GM12865 (cell line): Measurements from ENCODE around the gene C12orf43.

Source experiments
- DNase-seq: peaks from one replicate; pipeline ENCODE4 v3.0.0; 2010; ENCODE audit warnings: low read depth
- H3K4me3 ChIP-seq: 2 replicates; pipeline ENCODE4 v1.5.1; 2011; ENCODE audit warnings: mild to moderate bottlenecking, low read depth, low read length, control low read depth
- CTCF ChIP-seq: IDR thresholded peaks from 2 replicates; pipeline ENCODE4 v1.5.1; 2011; ENCODE audit warnings: low read length, control low read depth, low read depth, inconsistent platforms; ENCODE audit not compliant: insufficient read depth; ENCODE audit errors: missing control alignments

The C12orf43 gene

GRCh38 chr12:120993496-120993895 lies 22.8 kb downstream of the C12orf43 start:
- no peak overlapping the region for H3K4me3 ChIP-seq
- TF ChIP-seq CTCF, result no peak
- no peak for DNase-seq

GRCh38 chr12:120992989-120993388 lies 23.3 kb downstream of the C12orf43 start:
- H3K4me3 ChIP-seq, result no peak overlapping the region
- no peak for DNase-seq
- TF ChIP-seq CTCF, result no peak

- no peak overlapping the region for H3K4me3 ChIP-seq
- no peak for DNase-seq
- TF ChIP-seq CTCF, result no peak
Measured at GRCh38 chr12:120991965-120992364, 24.3 kb downstream of the C12orf43 start.

GRCh38 chr12:120990487-120991055 lies 25.7 kb downstream of the C12orf43 start:
- no peak for DNase-seq
- no peak overlapping the region for H3K4me3 ChIP-seq
- no peak for TF ChIP-seq CTCF

- no peak for TF ChIP-seq CTCF
- DNase-seq, result no peak
- no peak overlapping the region for H3K4me3 ChIP-seq
Measured at GRCh38 chr12:120989687-120990086, 26.6 kb downstream of the C12orf43 start.

GRCh38 chr12:120988658-120989057 lies 27.6 kb downstream of the C12orf43 start:
- no peak overlapping the region for H3K4me3 ChIP-seq
- no peak for DNase-seq
- no peak for TF ChIP-seq CTCF

- DNase-seq, result no peak
- no peak overlapping the region for H3K4me3 ChIP-seq
- TF ChIP-seq CTCF, result no peak
Measured at GRCh38 chr12:120988234-120988633, 28.1 kb downstream of the C12orf43 start.
